ENCODE measurements around the gene PTCD1. TPM values are rescaled to one million over a fixed set of nuclear protein-coding genes. Genes with fewer than 3 reads are reported as not detected.
"Not testable (repeated sequence)": the region's sequence is repeated elsewhere in the genome, so short reads cannot be mapped to it uniquely, and the experiment has no call there.

PTCD1 gene
- total RNA-seq, 1 donor from 2014 or later: 10.5 TPM

DNA sequence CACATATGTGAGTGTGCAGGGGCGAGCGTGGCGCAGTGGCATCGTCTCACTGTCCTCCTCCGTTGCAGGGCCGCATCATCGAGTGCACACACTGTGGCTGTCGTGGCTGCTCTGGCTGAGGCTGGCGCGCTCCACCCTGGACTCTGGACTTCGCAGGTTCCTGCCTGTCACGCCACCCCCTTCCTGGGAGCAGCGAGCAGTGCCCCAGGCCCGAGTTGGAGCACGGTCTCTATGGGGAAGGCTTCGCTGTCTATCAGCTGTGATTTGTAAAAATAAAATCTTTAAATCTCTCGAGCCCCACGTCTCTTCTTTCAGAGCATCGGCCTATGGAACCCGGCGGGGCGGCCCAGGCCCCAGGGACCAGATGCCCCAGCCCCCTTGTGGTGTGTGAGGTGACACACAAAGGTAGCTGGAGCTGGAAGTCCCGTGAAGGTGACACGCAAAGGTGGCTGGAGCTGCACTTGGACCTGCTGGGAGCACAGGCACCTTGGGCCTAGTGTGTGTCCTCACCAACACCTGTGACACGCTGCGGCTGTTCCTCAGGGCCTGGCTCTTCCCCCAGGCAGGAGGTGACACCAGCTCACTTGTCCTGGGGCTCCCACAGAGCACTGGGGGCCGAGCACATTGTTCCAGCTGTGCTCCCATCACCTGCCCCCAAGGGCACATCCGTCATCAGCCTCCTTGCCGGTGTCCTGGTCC is 19.1 kb downstream of the PTCD1 start:
- peaks cover 9% of the 10 kb centered on the region for H3F3A ChIP-seq (ENCODE audit: low read depth)
- TF ChIP-seq EZH2phosphoT487 (IDR thresholded peaks at IDR 0.05) (no peak), EZH2 (IDR thresholded peaks at IDR 0.05) (no peak)
- TF ChIP-seq, protein P1, sequence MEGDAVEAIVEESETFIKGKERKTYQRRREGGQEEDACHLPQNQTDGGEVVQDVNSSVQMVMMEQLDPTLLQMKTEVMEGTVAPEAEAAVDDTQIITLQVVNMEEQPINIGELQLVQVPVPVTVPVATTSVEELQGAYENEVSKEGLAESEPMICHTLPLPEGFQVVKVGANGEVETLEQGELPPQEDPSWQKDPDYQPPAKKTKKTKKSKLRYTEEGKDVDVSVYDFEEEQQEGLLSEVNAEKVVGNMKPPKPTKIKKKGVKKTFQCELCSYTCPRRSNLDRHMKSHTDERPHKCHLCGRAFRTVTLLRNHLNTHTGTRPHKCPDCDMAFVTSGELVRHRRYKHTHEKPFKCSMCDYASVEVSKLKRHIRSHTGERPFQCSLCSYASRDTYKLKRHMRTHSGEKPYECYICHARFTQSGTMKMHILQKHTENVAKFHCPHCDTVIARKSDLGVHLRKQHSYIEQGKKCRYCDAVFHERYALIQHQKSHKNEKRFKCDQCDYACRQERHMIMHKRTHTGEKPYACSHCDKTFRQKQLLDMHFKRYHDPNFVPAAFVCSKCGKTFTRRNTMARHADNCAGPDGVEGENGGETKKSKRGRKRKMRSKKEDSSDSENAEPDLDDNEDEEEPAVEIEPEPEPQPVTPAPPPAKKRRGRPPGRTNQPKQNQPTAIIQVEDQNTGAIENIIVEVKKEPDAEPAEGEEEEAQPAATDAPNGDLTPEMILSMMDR (IDR thresholded peaks at IDR 0.05): no peak
- H3K36me3 Mint-ChIP-seq: peaks cover 27% of the 10 kb centered on the region
- H3K4me2 ChIP-seq: no peak overlapping the region
- H3K9me3 ChIP-seq (ENCODE audit: low read depth): peaks cover 3% of the 10 kb centered on the region
- H4K20me1 ChIP-seq (ENCODE audit: low read depth): peaks cover 16% of the 10 kb centered on the region
- no peak overlapping the region for H3K27ac ChIP-seq
- no peak overlapping the region for H3K27ac Mint-ChIP-seq
- no peaks in the 10 kb centered on the region for H3K79me2 ChIP-seq (ENCODE audit: low read depth)
- no peaks in the 10 kb centered on the region for H3K27me3 ChIP-seq
- no peaks in the 10 kb centered on the region for H3K9me3 Mint-ChIP-seq
- DNase-seq (ENCODE audit: low spot score): no peak
- no peak overlapping the region for H2AFZ ChIP-seq (replicated peaks)
- no peak overlapping the region for H3K4me3 Mint-ChIP-seq
- no peaks in the 10 kb centered on the region for H3K27me3 Mint-ChIP-seq (ENCODE audit: insufficient read depth, low read depth)
- H3K4me3 ChIP-seq: no peak overlapping the region
- no peak overlapping the region for H3K9ac ChIP-seq
- no peaks in the 10 kb centered on the region for H3K4me1 Mint-ChIP-seq
- peaks cover 7% of the 10 kb centered on the region for H3K36me3 ChIP-seq
- H3K4me1 ChIP-seq: no peaks in the 10 kb centered on the region

- H3K79me2 ChIP-seq (ENCODE audit: low read depth): no peaks in the 10 kb centered on the region
- H3K27ac ChIP-seq: no peak overlapping the region
- H2AFZ ChIP-seq (replicated peaks): no peak overlapping the region
- peaks cover 30% of the 10 kb centered on the region for H3K36me3 Mint-ChIP-seq
- no peaks in the 10 kb centered on the region for H3K4me1 ChIP-seq
- H3K36me3 ChIP-seq: peaks cover 7% of the 10 kb centered on the region
- peaks cover 12% of the 10 kb centered on the region for H4K20me1 ChIP-seq (ENCODE audit: low read depth)
- no peaks in the 10 kb centered on the region for H3K27me3 ChIP-seq
- no peak for DNase-seq (ENCODE audit: low spot score)
- H3F3A ChIP-seq (ENCODE audit: low read depth): peaks cover 9% of the 10 kb centered on the region
- H3K9me3 Mint-ChIP-seq: no peaks in the 10 kb centered on the region
- peaks cover 3% of the 10 kb centered on the region for H3K9me3 ChIP-seq (ENCODE audit: low read depth)
- no peak overlapping the region for H3K4me3 ChIP-seq
- H3K27ac Mint-ChIP-seq: no peak overlapping the region
- no peak overlapping the region for H3K9ac ChIP-seq
- TF ChIP-seq, protein P1 (IDR thresholded peaks at IDR 0.05): no peak
- TF ChIP-seq EZH2 (IDR thresholded peaks at IDR 0.05): no peak
- no peak for TF ChIP-seq EZH2phosphoT487 (IDR thresholded peaks at IDR 0.05)
- no peak overlapping the region for H3K4me2 ChIP-seq
- H3K27me3 Mint-ChIP-seq (ENCODE audit: insufficient read depth, low read depth): no peaks in the 10 kb centered on the region
- no peaks in the 10 kb centered on the region for H3K4me1 Mint-ChIP-seq
- no peak overlapping the region for H3K4me3 Mint-ChIP-seq
These were observed 20.3 kb downstream of the PTCD1 start for GRCh38 chr7:99418260-99418659.

DNA sequence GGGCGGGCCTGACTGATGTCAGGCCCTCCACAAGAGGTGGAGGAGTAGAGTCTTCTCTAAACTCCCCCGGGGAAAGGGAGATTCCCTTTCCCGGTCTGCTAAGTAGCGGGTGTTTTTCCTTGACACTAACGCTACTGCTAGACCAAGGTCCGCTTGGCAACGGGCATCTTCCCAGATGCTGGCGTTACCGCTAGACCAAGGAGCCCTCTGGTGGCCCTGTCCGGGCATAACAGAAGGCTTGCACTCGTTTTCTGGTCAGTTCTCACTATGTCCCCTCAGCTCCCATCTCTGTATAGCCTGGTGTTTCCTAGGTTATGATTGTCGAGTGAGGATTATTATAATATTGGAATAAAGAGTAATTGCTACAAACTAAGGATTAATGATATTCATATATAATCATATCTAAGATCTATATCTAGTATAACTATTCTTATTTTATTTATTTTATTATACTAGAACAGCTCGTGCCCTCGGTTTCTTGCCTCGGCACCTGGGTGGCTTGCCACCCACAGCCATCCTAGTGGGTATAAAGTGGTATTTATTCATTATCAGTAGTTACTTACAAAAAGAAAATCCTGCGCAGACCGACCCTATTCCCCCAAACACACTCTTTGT is 23.0 kb downstream of the PTCD1 start:
- DNase-seq (ENCODE audit: low spot score): peak; percentile 60
- not testable (repeated sequence) for H3K4me3 ChIP-seq; H3K9me3 ChIP-seq (ENCODE audit: low read depth); H3K4me2 ChIP-seq; H3K27me3 ChIP-seq; H3K9me3 Mint-ChIP-seq; H3K27me3 Mint-ChIP-seq (ENCODE audit: insufficient read depth, low read depth); H3K79me2 ChIP-seq (ENCODE audit: low read depth); H3K9ac ChIP-seq; H3K27ac ChIP-seq; H3K4me1 Mint-ChIP-seq; H3K27ac Mint-ChIP-seq; H3K4me3 Mint-ChIP-seq; H2AFZ ChIP-seq (replicated peaks); H3K4me1 ChIP-seq
- TF ChIP-seq, protein P1 (IDR thresholded peaks at IDR 0.05): peak; percentile 65
- peaks cover 17% of the 10 kb centered on the region for H3K36me3 ChIP-seq
- H4K20me1 ChIP-seq (ENCODE audit: low read depth): peaks cover 13% of the 10 kb centered on the region
- peaks cover 36% of the 10 kb centered on the region for H3K36me3 Mint-ChIP-seq
- H3F3A ChIP-seq (ENCODE audit: low read depth): peaks cover 11% of the 10 kb centered on the region
